Astrocyte of the spinal cord (primary cell): ENCODE data around the gene LARP4.
"Not testable (repeated sequence)": the region's sequence is repeated elsewhere in the genome, so short reads cannot be mapped to it uniquely, and the experiment has no call there.

Experiments
- DNase-seq: peaks from one replicate; pipeline ENCODE4 v3.0.0; 2011; ENCODE audit warnings: low read depth, low spot score
- H3K4me3 ChIP-seq: 2 replicates; pipeline ENCODE4 v1.5.1; 2011; ENCODE audit warnings: low read depth, mild to moderate bottlenecking, low read length, moderate library complexity
- CTCF ChIP-seq: IDR thresholded peaks from 2 replicates; pipeline ENCODE4 v1.5.1; 2012; ENCODE audit warnings: low read depth, mild to moderate bottlenecking, low read length, inconsistent platforms
- in situ Hi-C: cut with HindIII; loops from 2 replicates; pipeline ENCODE4 v1.10.0; 2017; ENCODE audit warnings: low sequenced_read_pairs

LARP4 gene

GRCh38 chr12:50362671-50363070, 38.0 kb upstream of the LARP4 start:
- TF ChIP-seq CTCF = no peak
- in situ Hi-C loops = no loop called here

GRCh38 chr12:50363141-50363540, 37.5 kb upstream of the LARP4 start:
- in situ Hi-C loops = no loop called here
- no peak overlapping the region for H3K4me3 ChIP-seq
- no peak for DNase-seq
- TF ChIP-seq CTCF = no peak

More at GRCh38 chr12:50362671-50363070, 38.0 kb upstream of the LARP4 start:
- DNase-seq = no peak
- H3K4me3 ChIP-seq = no peak overlapping the region

GRCh38 chr12:50365709-50366406, 34.8 kb upstream of the LARP4 start:
- no peak for DNase-seq
- TF ChIP-seq CTCF = no peak
- in situ Hi-C loops = no loop called here
- no peak overlapping the region for H3K4me3 ChIP-seq

GRCh38 chr12:50370672-50371071, 30.0 kb upstream of the LARP4 start:
- DNase-seq, H3K4me3 ChIP-seq, in situ Hi-C loops: not testable (repeated sequence)

- TF ChIP-seq CTCF = no peak
- H3K4me3 ChIP-seq = no peak overlapping the region
- in situ Hi-C loops = no loop called here
- DNase-seq = no peak
Measured at GRCh38 chr12:50375802-50376201, 24.9 kb upstream of the LARP4 start.

GRCh38 chr12:50380761-50381325, 19.8 kb upstream of the LARP4 start:
- DNase-seq = no peak
- no peak overlapping the region for H3K4me3 ChIP-seq
- TF ChIP-seq CTCF = no peak
- in situ Hi-C loops = no loop called here

GRCh38 chr12:50387487-50387886, 13.2 kb upstream of the LARP4 start:
- no peak for DNase-seq
- no peak overlapping the region for H3K4me3 ChIP-seq
- no peak for TF ChIP-seq CTCF
- in situ Hi-C loops = no loop called here
